BE2C (cell line): ENCODE measurements around the gene TMEM170A.
A peak's percentile ranks its signal among the peaks of the same experiment; 100 is the strongest.
"Not testable (repeated sequence)": the region's sequence is repeated elsewhere in the genome, so short reads cannot be mapped to it uniquely, and the experiment has no call there.

Experiments
- DNase-seq: peaks from one replicate; pipeline ENCODE4 v3.0.0-alpha.2; 2020
- H3K27me3 ChIP-seq: fragments of 250-450 bp; sonication (Bioruptor Pico); 2 replicates; pipeline ENCODE4 v1.5.1; 2020; ENCODE audit warnings: mild to moderate bottlenecking
- H3K36me3 ChIP-seq: fragments of 250-450 bp; sonication (Bioruptor Pico); 2 replicates; pipeline ENCODE4 v1.5.1; 2020; ENCODE audit warnings: mild to moderate bottlenecking
- H3K4me1 ChIP-seq: fragments of 250-450 bp; sonication (Bioruptor Pico); 2 replicates; pipeline ENCODE4 v1.5.1; 2020
- H3K4me3 ChIP-seq: 2 replicates; pipeline ENCODE4 v1.5.1; 2011; ENCODE audit warnings: low read depth, low read length
- H3K9me3 ChIP-seq: fragments of 250-450 bp; sonication (Bioruptor Pico); 2 replicates; pipeline ENCODE4 v1.5.1; 2020
- CTCF ChIP-seq: IDR thresholded peaks from 2 replicates; pipeline ENCODE4 v1.5.1; 2012; ENCODE audit warnings: mild to moderate bottlenecking, low read depth, low read length

The TMEM170A gene

GRCh38 chr16:75457485-75458021 lies 6.9 kb downstream of the TMEM170A start:
- no peak for DNase-seq
- Histone ChIP-seq H3K9me3 (no peaks in the 10 kb centered on the region), H3K27me3 (no peaks in the 10 kb centered on the region), H3K36me3 (no peaks in the 10 kb centered on the region; the same call in 1 of the 2 replicates), H3K4me1 (peaks cover 15% of the 10 kb centered on the region), H3K4me3 (no peak overlapping the region)
- no peak for TF ChIP-seq CTCF

DNA sequence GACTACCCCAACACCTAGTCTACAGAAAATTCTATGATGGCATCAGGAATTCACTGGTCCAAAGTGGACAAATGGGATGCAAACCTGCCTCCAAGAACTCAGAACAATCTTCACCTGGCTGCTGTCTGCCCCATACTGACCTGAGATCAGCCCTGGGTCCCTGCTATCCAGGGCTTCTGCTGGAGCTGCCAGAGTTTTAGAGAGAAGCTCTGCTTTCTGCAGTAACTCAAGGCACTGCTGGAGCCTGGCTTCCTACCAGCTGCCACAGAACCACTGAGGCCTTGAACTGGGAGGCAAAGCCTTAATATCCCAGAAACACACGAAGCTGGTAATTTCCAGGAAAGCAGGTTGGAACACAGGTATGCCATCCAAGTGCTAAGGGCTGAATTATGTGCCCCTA lies 7.5 kb downstream of the TMEM170A start:
- TF ChIP-seq CTCF = no peak
- DNase-seq = peak; percentile 60
- H3K27me3 ChIP-seq = no peaks in the 10 kb centered on the region
- no peaks in the 10 kb centered on the region for H3K9me3 ChIP-seq
- no peaks in the 10 kb centered on the region; the same call in 1 of the 2 replicates for H3K36me3 ChIP-seq
- no peak overlapping the region for H3K4me3 ChIP-seq
- peaks cover 16% of the 10 kb centered on the region for H3K4me1 ChIP-seq

GRCh38 chr16:75456486-75456885 lies 8.0 kb downstream of the TMEM170A start:
- H3K27me3 ChIP-seq, H3K36me3 ChIP-seq, H3K4me3 ChIP-seq, DNase-seq, H3K9me3 ChIP-seq: not testable (repeated sequence)
- H3K4me1 ChIP-seq = peaks cover 16% of the 10 kb centered on the region

DNA sequence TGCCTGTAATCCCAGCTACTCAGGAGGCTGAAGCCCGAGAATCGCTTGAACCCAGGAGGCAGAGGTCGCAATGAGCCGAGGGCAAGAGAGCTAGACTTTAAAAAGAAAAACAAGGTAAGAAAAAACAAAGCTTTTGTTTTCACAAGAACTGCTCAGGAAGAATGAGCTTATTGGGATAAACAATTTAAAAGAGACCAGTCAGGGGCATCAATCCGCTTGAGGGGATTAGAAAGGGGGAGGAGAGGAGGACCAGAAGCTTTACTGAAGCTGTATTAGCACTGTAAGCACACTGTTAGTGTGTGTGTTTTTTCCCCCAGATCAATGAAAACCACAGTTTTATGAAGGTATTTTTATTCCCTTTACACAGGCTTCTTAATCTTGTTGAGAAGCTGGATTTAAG lies 8.8 kb downstream of the TMEM170A start:
- TF ChIP-seq CTCF = no peak

GRCh38 chr16:75452464-75453190 lies 11.9 kb downstream of the TMEM170A start:
- peaks cover 7% of the 10 kb centered on the region for H3K36me3 ChIP-seq
- no peaks in the 10 kb centered on the region for H3K27me3 ChIP-seq
- TF ChIP-seq CTCF = no peak
- no peak overlapping the region for H3K4me3 ChIP-seq
- no peaks in the 10 kb centered on the region for H3K9me3 ChIP-seq
- DNase-seq = no peak
- peaks cover 16% of the 10 kb centered on the region for H3K4me1 ChIP-seq

More for the DNA sequence above, 8.8 kb downstream of the TMEM170A start:
- Histone ChIP-seq H3K4me3 (no peak overlapping the region), H3K9me3 (no peaks in the 10 kb centered on the region), H3K4me1 (peaks cover 16% of the 10 kb centered on the region), H3K36me3 (peaks cover 3% of the 10 kb centered on the region), H3K27me3 (no peaks in the 10 kb centered on the region)
- DNase-seq = no peak

GRCh38 chr16:75446416-75446815 lies 18.1 kb downstream of the TMEM170A start:
- H3K9me3 ChIP-seq = no peaks in the 10 kb centered on the region
- no peak for DNase-seq
- peaks cover 7% of the 10 kb centered on the region for H3K36me3 ChIP-seq
- no peaks in the 10 kb centered on the region for H3K4me1 ChIP-seq
- H3K27me3 ChIP-seq = no peaks in the 10 kb centered on the region
- no peak for TF ChIP-seq CTCF
- no peak overlapping the region for H3K4me3 ChIP-seq
